GM18861 (cell line): ENCODE data around the gene MERTK.
"Not testable (repeated sequence)": the region's sequence is repeated elsewhere in the genome, so short reads cannot be mapped to it uniquely, and the experiment has no call there.

Experiments used
- ATAC-seq: cut with Tn5 transposase; IDR thresholded peaks from one replicate; pipeline ENCODE4 v1.9.1; 2021; ENCODE audit not compliant: unreplicated experiment

The MERTK gene

GRCh38 chr2:112007493-112007892 is 109.1 kb downstream of the MERTK start:
- no peak for ATAC-seq

- no peak for ATAC-seq
Observed at GRCh38 chr2:112008910-112009485, 110.6 kb downstream of the MERTK start.

GRCh38 chr2:112010751-112011150 is 112.3 kb downstream of the MERTK start:
- ATAC-seq, result no peak

GRCh38 chr2:112012556-112012955 is 114.1 kb downstream of the MERTK start:
- ATAC-seq, result no peak

- ATAC-seq, result no peak
Observed at GRCh38 chr2:112018846-112019245, 120.4 kb downstream of the MERTK start.

- no peak for ATAC-seq
Observed at GRCh38 chr2:112019569-112019982, 121.2 kb downstream of the MERTK start.

- no peak for ATAC-seq
Observed at GRCh38 chr2:112020561-112020960, 122.2 kb downstream of the MERTK start.

- ATAC-seq, result no peak
Observed at GRCh38 chr2:112021290-112021689, 122.9 kb downstream of the MERTK start.

GRCh38 chr2:112021781-112022231 is 123.4 kb downstream of the MERTK start:
- no peak for ATAC-seq

- no peak for ATAC-seq
Observed at GRCh38 chr2:112023707-112024106, 125.3 kb downstream of the MERTK start.

- no peak for ATAC-seq
Observed at GRCh38 chr2:112024231-112024630, 125.8 kb downstream of the MERTK start.

- ATAC-seq, result no peak
Observed at GRCh38 chr2:112024896-112025491, 126.6 kb downstream of the MERTK start.

GRCh38 chr2:112026509-112026908 is 128.1 kb downstream of the MERTK start:
- no peak for ATAC-seq

- ATAC-seq, result no peak
Observed at GRCh38 chr2:112027767-112028166, 129.4 kb downstream of the MERTK start.

GRCh38 chr2:112029164-112029563 is 130.8 kb downstream of the MERTK start:
- ATAC-seq, result no peak

- no peak for ATAC-seq
Observed at GRCh38 chr2:112031473-112032223, 133.2 kb downstream of the MERTK start.

- no peak for ATAC-seq
Observed at GRCh38 chr2:112032224-112032586, 133.8 kb downstream of the MERTK start.

- no peak for ATAC-seq
Observed at GRCh38 chr2:112032689-112033465, 134.5 kb downstream of the MERTK start.

GRCh38 chr2:112033600-112033999 is 135.2 kb downstream of the MERTK start:
- ATAC-seq, result no peak

GRCh38 chr2:112034924-112035323 is 136.5 kb downstream of the MERTK start:
- ATAC-seq, result no peak

- ATAC-seq, result no peak
Observed at GRCh38 chr2:112035786-112036185, 137.4 kb downstream of the MERTK start.

GRCh38 chr2:112039556-112039955 is 141.1 kb downstream of the MERTK start:
- ATAC-seq, result not testable (repeated sequence)
